Measurements from ENCODE around the gene IL13RA2. TPM values are rescaled to one million over a fixed set of nuclear protein-coding genes. Genes with fewer than 3 reads are reported as not detected.

Gene IL13RA2
- total and polyA plus RNA-seq, 2 donors (not counting 3 experiments of a cell fraction or from before 2014, with no cell fraction given): not detected

- TF ChIP-seq JUN (IDR thresholded peaks at IDR 0.05; ENCODE audit: borderline replicate concordance, insufficient read depth, insufficient read length, low read depth): peak; percentile 83
- TF ChIP-seq POLR2A (IDR thresholded peaks at IDR 0.05; ENCODE audit: low read depth, low read length): peak; percentile 35
- TF ChIP-seq POLR2AphosphoS5 (IDR thresholded peaks at IDR 0.05; ENCODE audit: insufficient read depth, low read depth, low read length): peak; percentile 68
- TF ChIP-seq MAX (IDR thresholded peaks at IDR 0.05; ENCODE audit: insufficient read depth, insufficient read length): no peak
- TF ChIP-seq GATA2 (IDR thresholded peaks at IDR 0.05; ENCODE audit: insufficient read depth, insufficient read length, low read depth, low read length): peak; percentile 96
- peak; percentile 83 for TF ChIP-seq FOS (IDR thresholded peaks at IDR 0.05; ENCODE audit: borderline replicate concordance, insufficient read depth, low read length)
- TF ChIP-seq EZH2 (IDR thresholded peaks at IDR 0.05; ENCODE audit: borderline replicate concordance, low read depth, low read length, severe bottlenecking): no peak
- no peak for TF ChIP-seq CTCF (IDR thresholded peaks at IDR 0.05; ENCODE audit: extremely low read depth in 1 of 2, insufficient read depth in 1 of 2, low read depth in 1 of 2, low read length in 2 of 2)
- no peak for TF ChIP-seq MYC (IDR thresholded peaks at IDR 0.05; ENCODE audit: low read depth, low read length)
- FAIRE-seq: peak; percentile 95
Measured at GRCh38 chrX:115023139-115023538, 5.7 kb upstream of the IL13RA2 start.

More at GRCh38 chrX:115023139-115023538, 5.7 kb upstream of the IL13RA2 start:
- no peaks in the 10 kb centered on the region for H4K20me1 ChIP-seq (replicated peaks; ENCODE audit: control insufficient read depth, extremely low read depth, insufficient read depth, low read length)
- H3K4me1 ChIP-seq (ENCODE audit: control insufficient read depth, extremely low read depth, insufficient read depth, low read length): peaks cover 18% of the 10 kb centered on the region
- intact Hi-C loops (cut with micrococcal nuclease): loop anchor here (2.0 kb wide), 1 partner anchor 36 kb away; no protein-coding TSS in a partner anchor
- H2AFZ ChIP-seq (ENCODE audit: low read depth, low read length): no peak overlapping the region
- H3K9me3 ChIP-seq (replicated peaks; ENCODE audit: control insufficient read depth, insufficient read depth, low read length): no peaks in the 10 kb centered on the region
- ChIA-PET POLR2A (no interaction called here), CTCF (interaction anchor here (0.8 to 1.3 kb wide), 4 partner anchors 8 to 124 kb away, joined by 3 to 6 read pairs (median 4); no protein-coding TSS in a partner anchor)
- H3K4me2 ChIP-seq (ENCODE audit: insufficient read depth, low read length): peak overlapping the region; percentile 34
- BruUV-seq (replicated peaks): no TSS peak
- H3K27ac ChIP-seq (ENCODE audit: insufficient read depth, low read depth, low read length): peak overlapping the region; percentile 77
- peak; percentile 92 for DNase-seq (ENCODE audit: low read depth, low spot score)
- no peak overlapping the region for H3K4me3 ChIP-seq (replicated peaks in 1 of 3; ENCODE audit: insufficient read depth in 1 of 3, low read depth in 1 of 3, low read length in 3 of 3)
- peak overlapping the region; percentile 12 for H3K9ac ChIP-seq (replicated peaks; ENCODE audit: extremely low read depth, insufficient read depth, low read length)
- H3K79me2 ChIP-seq (ENCODE audit: control insufficient read depth, insufficient read depth, low read length): no peaks in the 10 kb centered on the region
- H3K9me1 ChIP-seq (replicated peaks; ENCODE audit: control insufficient read depth, extremely low read depth, insufficient read depth, low read length): no peaks in the 10 kb centered on the region
- no peaks in the 10 kb centered on the region for H3K36me3 ChIP-seq (ENCODE audit: control insufficient read depth in 2 of 2, extremely low read depth in 1 of 2, insufficient read depth in 2 of 2, low read length in 2 of 2)
- dilution Hi-C loops (cut with MboI; ENCODE audit: extremely low pct_ligation_motif_present, low sequenced_read_pairs): no loop called here
- no peaks in the 10 kb centered on the region for H3K27me3 ChIP-seq (ENCODE audit: control insufficient read depth in 2 of 2, insufficient read depth in 2 of 2, low read length in 2 of 2)

Measured in endothelial cell of umbilical vein (primary cell).